CD4-positive, alpha-beta T cell treated with Interferon alpha-2 for 1 hour (primary cell): ENCODE measurements around the gene RNF126.
"Not testable (repeated sequence)": the region's sequence is repeated elsewhere in the genome, so short reads cannot be mapped to it uniquely, and the experiment has no call there.

Experiments used
- DNase-seq, 2 donors: peaks; one replicate each; pipeline ENCODE4 v3.0.0-alpha.2; 2020 to 2022

Gene RNF126

DNA sequence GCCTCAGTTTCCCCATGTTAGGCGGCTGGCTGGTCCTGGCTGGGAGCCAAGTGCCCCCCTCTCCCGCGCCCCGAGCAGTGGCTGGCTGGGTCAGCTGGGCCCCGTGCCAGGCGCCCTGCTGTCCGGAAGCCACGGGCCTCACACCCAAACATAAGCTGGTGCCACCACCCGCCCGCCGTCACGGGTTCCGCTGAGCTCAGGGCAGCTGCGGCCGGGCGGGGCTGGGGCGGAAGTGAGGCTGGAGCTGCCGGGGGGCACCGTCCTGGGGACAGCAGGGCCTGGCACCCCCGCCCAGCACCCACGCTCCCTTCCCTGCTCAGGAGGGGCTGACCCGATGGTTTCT is 54.0 kb downstream of the RNF126 start:
- DNase-seq = no peak

- DNase-seq = no peak
Measured at GRCh38 chr19:608155-609003, 54.6 kb downstream of the RNF126 start.

DNA sequence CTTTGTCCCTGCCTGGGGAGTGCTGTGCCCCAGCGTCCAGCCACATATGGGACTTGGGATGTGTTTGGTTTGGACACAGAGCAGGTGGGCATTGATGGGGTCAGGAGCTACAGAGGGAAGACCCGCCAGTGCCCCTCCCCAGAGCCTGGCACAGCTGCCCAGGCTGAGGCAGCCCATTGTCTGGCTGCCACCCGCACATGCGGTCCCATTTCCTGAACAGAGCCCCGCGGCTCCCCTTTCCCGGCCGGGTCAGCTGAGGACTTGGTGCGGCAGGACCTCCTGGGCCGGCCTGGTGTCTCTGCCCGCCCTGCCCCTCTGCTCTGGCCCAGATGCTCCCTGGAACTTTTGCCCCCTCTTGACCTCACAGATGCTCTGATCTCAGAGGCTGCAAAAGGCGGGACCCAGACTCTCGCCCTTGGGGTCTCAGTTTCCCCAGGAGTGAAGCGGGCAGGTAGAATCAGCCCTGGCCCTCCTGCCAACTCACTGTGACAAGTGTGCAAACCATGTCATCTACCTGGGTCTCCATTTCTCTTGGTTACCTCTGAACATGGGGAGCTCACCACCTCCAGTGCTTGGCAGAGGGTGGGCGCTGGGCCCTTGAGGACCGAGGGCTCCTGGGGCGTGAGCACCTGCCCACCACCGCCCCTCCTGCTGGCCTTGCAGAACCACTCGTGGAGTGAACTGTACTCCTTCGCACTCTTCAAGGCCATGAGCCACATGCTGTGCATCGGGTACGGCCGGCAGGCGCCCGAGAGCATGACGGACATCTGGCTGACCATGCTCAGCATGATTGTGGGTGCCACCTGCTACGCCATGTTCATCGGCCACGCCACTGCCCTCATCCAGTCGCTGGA is 55.5 kb downstream of the RNF126 start:
- DNase-seq = no peak

GRCh38 chr19:605061-605971 is 57.7 kb downstream of the RNF126 start:
- DNase-seq = not testable (repeated sequence)

- DNase-seq = peak; percentile 34 to 41
Measured at GRCh38 chr19:604355-604754, 58.7 kb downstream of the RNF126 start.

- not testable (repeated sequence) for DNase-seq
Measured at GRCh38 chr19:603779-604178, 59.2 kb downstream of the RNF126 start.

- DNase-seq = not testable (repeated sequence)
Measured at GRCh38 chr19:603302-603639, 59.7 kb downstream of the RNF126 start.

GRCh38 chr19:602391-603301 is 60.4 kb downstream of the RNF126 start:
- DNase-seq = no peak

DNA sequence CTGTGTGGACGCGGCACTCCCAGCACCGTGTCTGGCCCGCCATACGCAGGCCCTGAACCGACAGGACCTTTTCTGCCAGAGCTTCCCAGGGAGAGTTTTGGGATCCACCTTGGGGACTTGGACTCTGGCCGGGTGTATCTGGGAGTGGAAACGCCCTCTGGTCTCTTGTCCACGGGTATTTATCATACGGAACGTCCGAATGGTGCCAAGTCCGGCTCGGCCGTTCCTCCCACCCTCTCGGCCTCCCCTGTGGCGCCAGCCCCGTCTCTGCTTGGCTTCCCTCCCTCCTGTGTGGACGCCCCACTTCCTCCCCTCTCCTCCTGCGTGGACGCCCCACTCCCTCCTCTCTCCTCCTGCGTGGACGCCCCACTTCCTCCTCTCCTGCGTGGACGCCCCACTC is 61.2 kb downstream of the RNF126 start:
- no peak for DNase-seq

- no peak for DNase-seq
Measured at GRCh38 chr19:601310-601709, 61.7 kb downstream of the RNF126 start.
